HG03135 (cell line): ENCODE measurements around the gene CNIH2.
A peak's percentile ranks its signal among the peaks of the same experiment; 100 is the strongest.
"Not testable (repeated sequence)": the region's sequence is repeated elsewhere in the genome, so short reads cannot be mapped to it uniquely, and the experiment has no call there.

Source experiments
- ATAC-seq: cut with Tn5 transposase; IDR thresholded peaks from one replicate; pipeline ENCODE4 v1.9.1; 2021; ENCODE audit warnings: mild to moderate bottlenecking, moderate library complexity; ENCODE audit not compliant: unreplicated experiment

The CNIH2 gene

GRCh38 chr11:66289548-66290329 is 11.8 kb downstream of the CNIH2 start:
- ATAC-seq = peak; percentile 39

DNA sequence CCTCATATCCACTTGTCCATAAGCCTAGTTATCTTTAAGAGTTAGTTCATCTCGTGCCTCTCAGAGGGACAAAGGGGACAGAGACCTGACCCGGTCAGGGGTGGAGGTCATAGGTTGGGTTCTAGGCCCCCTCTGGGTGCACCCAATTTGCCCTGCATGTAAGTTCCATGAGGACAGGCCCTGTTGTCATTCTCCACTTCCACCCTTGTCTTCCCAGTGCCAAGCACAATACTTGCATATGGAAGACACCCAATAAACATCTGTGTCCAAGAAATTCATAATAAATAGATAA is 12.3 kb downstream of the CNIH2 start:
- no peak for ATAC-seq

- no peak for ATAC-seq
Measured at GRCh38 chr11:66291303-66291705, 13.3 kb downstream of the CNIH2 start.

GRCh38 chr11:66291706-66292542 is 13.9 kb downstream of the CNIH2 start, which contains the start of gene TMEM151A:
Gene TMEM151A (plus strand): TSS chr11:66291894. CDS start chr11:66292014, 120 bp downstream.
- ATAC-seq = no peak

- no peak for ATAC-seq
Measured at GRCh38 chr11:66292543-66293332, 14.8 kb downstream of the CNIH2 start.

- no peak for ATAC-seq
Measured at GRCh38 chr11:66293352-66293751, 15.4 kb downstream of the CNIH2 start.

DNA sequence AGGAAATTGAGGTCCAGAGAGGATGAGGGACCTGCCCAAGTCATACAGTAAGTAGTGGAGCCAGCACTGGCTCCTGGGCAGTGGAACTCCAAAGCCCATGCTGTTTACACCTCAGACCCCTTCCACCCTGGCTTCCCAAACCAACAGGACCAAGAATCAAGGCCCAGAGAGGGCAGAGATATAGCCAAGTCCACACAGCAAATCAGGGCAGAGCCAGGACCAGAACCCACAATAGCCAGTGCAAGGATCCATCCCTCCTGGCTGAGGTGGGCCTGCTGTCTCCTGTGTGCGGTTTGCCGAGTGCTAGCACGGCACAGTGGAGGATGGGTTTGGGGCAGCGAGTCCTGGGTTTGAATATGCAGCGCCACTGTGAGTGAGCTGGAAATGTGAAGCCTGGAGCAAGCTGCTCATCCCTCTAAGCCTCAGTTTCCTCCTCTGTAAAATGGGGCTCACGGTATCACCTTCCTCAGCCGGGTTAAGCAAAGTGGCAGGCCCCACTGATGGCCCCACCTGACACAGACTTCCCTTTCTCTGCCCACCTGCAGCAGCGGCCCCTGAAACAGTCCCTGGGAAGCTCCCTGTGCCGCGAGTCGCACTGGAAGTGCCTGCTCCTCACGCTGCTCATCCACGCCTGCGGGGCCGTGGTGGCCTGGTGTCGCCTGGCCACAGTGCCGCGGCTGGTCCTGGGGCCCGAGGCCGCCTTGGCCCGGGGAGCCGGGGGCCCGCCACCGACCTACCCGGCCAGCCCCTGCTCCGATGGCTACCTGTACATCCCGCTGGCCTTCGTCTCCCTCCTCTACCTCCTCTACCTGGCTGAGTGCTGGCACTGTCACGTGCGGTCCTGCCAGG is 16.0 kb downstream of the CNIH2 start:
- no peak for ATAC-seq

GRCh38 chr11:66294626-66295620 is 16.9 kb downstream of the CNIH2 start:
- ATAC-seq = no peak

DNA sequence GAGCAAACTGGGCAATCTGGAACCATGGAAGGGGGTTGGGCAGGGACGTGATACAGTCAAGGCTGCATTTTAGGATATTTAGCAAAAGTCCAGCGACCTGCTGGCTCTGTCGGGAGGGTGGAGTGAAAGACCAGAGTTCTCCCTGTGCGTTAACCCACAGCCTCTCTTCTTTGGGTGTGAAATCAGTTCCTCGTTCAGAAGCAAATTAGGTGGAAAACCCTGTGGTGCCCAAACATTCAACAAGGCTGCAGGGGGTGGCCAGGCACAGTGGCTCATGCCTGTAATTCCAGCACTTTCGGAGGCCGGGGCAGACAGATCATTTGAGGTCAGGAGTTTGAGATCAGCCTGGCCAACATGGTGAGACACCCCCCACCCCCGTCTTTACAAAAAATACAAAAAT is 19.6 kb downstream of the CNIH2 start:
- ATAC-seq = no peak

- no peak for ATAC-seq
Measured at GRCh38 chr11:66299186-66299585, 21.2 kb downstream of the CNIH2 start.

- ATAC-seq = no peak
Measured at GRCh38 chr11:66302656-66303055, 24.7 kb downstream of the CNIH2 start.

DNA sequence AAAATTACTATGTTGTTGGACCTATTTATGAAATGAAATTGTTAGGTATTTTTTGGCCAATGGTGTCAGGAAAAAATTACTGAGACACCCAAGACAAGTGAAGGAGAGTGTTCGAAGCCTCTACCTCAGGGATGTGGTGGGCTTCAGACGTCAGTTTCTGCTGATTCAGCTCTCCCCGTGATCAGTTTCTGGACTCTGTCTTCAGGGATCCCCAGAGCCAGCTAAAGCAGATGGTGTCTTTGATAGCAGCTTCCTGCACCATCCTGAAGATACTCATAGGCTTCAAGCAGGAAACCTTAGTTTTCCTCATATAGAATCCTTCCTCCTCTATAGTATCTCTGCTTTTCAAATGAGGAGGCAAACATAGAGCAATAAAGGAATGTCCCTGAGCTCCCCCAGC is 31.5 kb downstream of the CNIH2 start:
- no peak for ATAC-seq

GRCh38 chr11:66310324-66310723 is 32.3 kb downstream of the CNIH2 start:
- no peak for ATAC-seq

- not testable (repeated sequence) for ATAC-seq
Measured at GRCh38 chr11:66310803-66311440, 32.9 kb downstream of the CNIH2 start.

DNA sequence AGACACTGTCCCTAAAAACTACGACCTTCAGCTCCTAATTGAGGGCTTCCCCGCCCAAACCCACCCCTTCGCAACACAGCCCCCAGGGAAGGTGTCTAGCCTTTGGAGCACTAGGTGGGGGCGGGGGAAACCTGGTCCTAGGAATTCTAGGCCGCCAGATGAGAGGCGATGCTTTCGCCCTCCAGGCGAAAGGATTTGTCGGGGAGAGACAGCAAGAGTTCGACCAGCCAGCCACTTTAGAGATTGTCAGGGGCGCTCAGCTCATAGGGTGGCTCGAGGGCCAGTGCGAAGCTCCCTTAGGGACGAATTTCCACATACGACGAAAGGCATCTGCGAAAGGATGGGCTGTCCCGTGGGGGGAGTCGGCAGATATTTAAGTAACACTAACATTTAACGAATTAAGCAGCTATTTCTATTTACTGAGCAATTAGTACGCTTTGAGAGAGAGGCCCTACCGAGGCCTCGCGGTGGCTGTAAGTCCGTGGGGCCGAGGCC is 33.5 kb downstream of the CNIH2 start:
- no peak for ATAC-seq

GRCh38 chr11:66311965-66312548 is 34.1 kb downstream of the CNIH2 start:
- ATAC-seq = peak; percentile 60

GRCh38 chr11:66312549-66313320 is 34.8 kb downstream of the CNIH2 start:
- ATAC-seq = peak; percentile 59
